Astrocyte (in vitro differentiated cells and primary cell): ENCODE measurements around the gene ST8SIA5. TPM values are rescaled to one million over a fixed set of nuclear protein-coding genes. Genes with fewer than 3 reads are reported as not detected.
A peak's percentile ranks its signal among the peaks of the same experiment; 100 is the strongest.

Source experiments
- DNase-seq: peaks from one replicate; pipeline ENCODE4 v3.0.0-alpha.2; 2010; ENCODE audit warnings: low read depth
- FAIRE-seq: peaks from 2 replicates; lab custom pipeline; 2011; peaks lifted over from hg19 to GRCh38; lab: Jason Lieb, UNC
- H2AFZ ChIP-seq: 2 replicates; pipeline ENCODE4 v1.6.0; 2012; ENCODE audit warnings: low read depth, low read length, inconsistent platforms
- H3K27ac ChIP-seq: 2 replicates; pipeline ENCODE4 v1.5.1; 2011; ENCODE audit warnings: low read depth, low read length, inconsistent platforms
- H3K27me3 ChIP-seq: 2 replicates; pipeline ENCODE4 v1.6.0; 2011; ENCODE audit warnings: low read length, inconsistent platforms; ENCODE audit not compliant: insufficient read depth
- H3K36me3 ChIP-seq: 2 replicates; pipeline ENCODE4 v1.5.1; 2011; ENCODE audit warnings: low read length, inconsistent platforms; ENCODE audit not compliant: insufficient read depth
- H3K4me1 ChIP-seq: 2 replicates; pipeline ENCODE4 v1.5.1; 2011; ENCODE audit warnings: low read length, inconsistent platforms; ENCODE audit not compliant: insufficient read depth
- H3K4me2 ChIP-seq: 2 replicates; pipeline ENCODE4 v1.6.0; 2012; ENCODE audit warnings: low read length, inconsistent platforms
- H3K4me3 ChIP-seq: 2 replicates; pipeline ENCODE4 v1.5.1; 2011; ENCODE audit warnings: low read depth, mild to moderate bottlenecking, low read length, inconsistent platforms; ENCODE audit not compliant: insufficient read depth
- H3K79me2 ChIP-seq: 2 replicates; pipeline ENCODE4 v1.6.0; 2012; ENCODE audit warnings: mild to moderate bottlenecking, low read length, inconsistent platforms; ENCODE audit not compliant: insufficient read depth
- H3K9ac ChIP-seq: 2 replicates; pipeline ENCODE4 v1.6.0; 2012; ENCODE audit warnings: mild to moderate bottlenecking, low read length, inconsistent platforms
- H3K9me3 ChIP-seq: 2 replicates; pipeline ENCODE4 v1.5.1; 2012; ENCODE audit warnings: low read depth, mild to moderate bottlenecking, low read length, inconsistent platforms; ENCODE audit not compliant: insufficient read depth
- H4K20me1 ChIP-seq: 2 replicates; pipeline ENCODE4 v1.6.0; 2012; ENCODE audit warnings: low read length, inconsistent platforms; ENCODE audit not compliant: insufficient read depth
- H3K27ac Mint-ChIP-seq: one replicate; pipeline ENCODE4 v1.8.0; 2021; ENCODE audit warnings: mild to moderate bottlenecking, mixed read lengths; ENCODE audit not compliant: unreplicated experiment
- H3K27me3 Mint-ChIP-seq: one replicate; pipeline ENCODE4 v1.8.0; 2021; ENCODE audit warnings: low read depth, mixed read lengths; ENCODE audit not compliant: unreplicated experiment
- H3K36me3 Mint-ChIP-seq: one replicate; pipeline ENCODE4 v1.8.0; 2021; ENCODE audit warnings: low read depth, mixed read lengths; ENCODE audit not compliant: unreplicated experiment
- H3K4me1 Mint-ChIP-seq: one replicate; pipeline ENCODE4 v1.8.0; 2021; ENCODE audit warnings: low read depth, mixed read lengths; ENCODE audit not compliant: unreplicated experiment
- H3K4me3 Mint-ChIP-seq: one replicate; pipeline ENCODE4 v1.8.0; 2021; ENCODE audit warnings: mild to moderate bottlenecking, moderate library complexity, mixed read lengths; ENCODE audit not compliant: unreplicated experiment
- H3K9me3 Mint-ChIP-seq: one replicate; pipeline ENCODE4 v1.8.0; 2021; ENCODE audit warnings: mild to moderate bottlenecking, mixed read lengths; ENCODE audit not compliant: unreplicated experiment
- CTCF ChIP-seq: IDR thresholded peaks from 2 replicates; pipeline ENCODE4 v1.5.1; 2011; ENCODE audit warnings: low read depth, mild to moderate bottlenecking, inconsistent platforms, low read length, moderate library complexity; ENCODE audit not compliant: insufficient read depth
- EZH2 ChIP-seq: IDR thresholded peaks from 2 replicates; pipeline ENCODE4 v1.6.1; 2012; ENCODE audit warnings: mild to moderate bottlenecking, low read length, inconsistent platforms; ENCODE audit not compliant: insufficient read depth
- total RNA-seq: library from RNA; stranded (reverse); gene quantifications from 2 replicates; pipeline ENCODE4 v1.2.1, GENCODE V29; 2021

ST8SIA5 gene
- total RNA-seq, 1 donor from 2014 or later = 0.36 TPM

GRCh38 chr18:46672062-46672970 lies 84.5 kb downstream of the ST8SIA5 start:
- H3K27ac Mint-ChIP-seq = no peak overlapping the region
- H3K4me1 Mint-ChIP-seq = no peaks in the 10 kb centered on the region
- Histone ChIP-seq H3K36me3 (no peaks in the 10 kb centered on the region), H3K9ac (no peak overlapping the region), H4K20me1 (no peaks in the 10 kb centered on the region), H3K9me3 (no peaks in the 10 kb centered on the region), H3K79me2 (no peaks in the 10 kb centered on the region), H3K4me1 (peaks cover 13% of the 10 kb centered on the region), H3K27me3 (peaks cover 2% of the 10 kb centered on the region), H3K27ac (no peak overlapping the region), H3K4me2 (no peak overlapping the region), H3K4me3 (no peak overlapping the region), H2AFZ (no peak overlapping the region)
- no peak overlapping the region for H3K4me3 Mint-ChIP-seq
- DNase-seq = peak; percentile 56
- FAIRE-seq = no peak
- H3K27me3 Mint-ChIP-seq = peaks cover 58% of the 10 kb centered on the region
- TF ChIP-seq CTCF (no peak), EZH2 (no peak)
- H3K36me3 Mint-ChIP-seq = no peaks in the 10 kb centered on the region
- peaks cover 6% of the 10 kb centered on the region for H3K9me3 Mint-ChIP-seq

- Histone ChIP-seq H3K4me1 (no peaks in the 10 kb centered on the region), H3K9ac (no peak overlapping the region), H3K9me3 (no peaks in the 10 kb centered on the region), H3K79me2 (no peaks in the 10 kb centered on the region), H4K20me1 (no peaks in the 10 kb centered on the region), H3K36me3 (no peaks in the 10 kb centered on the region), H3K27me3 (no peaks in the 10 kb centered on the region), H3K4me2 (no peak overlapping the region), H3K4me3 (no peak overlapping the region), H2AFZ (no peak overlapping the region), H3K27ac (no peak overlapping the region)
- DNase-seq (no peak), FAIRE-seq (no peak)
- TF ChIP-seq EZH2 (no peak), CTCF (no peak)
- Mint-ChIP-seq H3K27me3 (peaks cover 48% of the 10 kb centered on the region), H3K4me3 (no peak overlapping the region), H3K9me3 (peaks cover 3% of the 10 kb centered on the region), H3K4me1 (no peaks in the 10 kb centered on the region), H3K27ac (no peak overlapping the region), H3K36me3 (no peaks in the 10 kb centered on the region)
These were observed 88.2 kb downstream of the ST8SIA5 start for GRCh38 chr18:46668694-46669093.

DNA sequence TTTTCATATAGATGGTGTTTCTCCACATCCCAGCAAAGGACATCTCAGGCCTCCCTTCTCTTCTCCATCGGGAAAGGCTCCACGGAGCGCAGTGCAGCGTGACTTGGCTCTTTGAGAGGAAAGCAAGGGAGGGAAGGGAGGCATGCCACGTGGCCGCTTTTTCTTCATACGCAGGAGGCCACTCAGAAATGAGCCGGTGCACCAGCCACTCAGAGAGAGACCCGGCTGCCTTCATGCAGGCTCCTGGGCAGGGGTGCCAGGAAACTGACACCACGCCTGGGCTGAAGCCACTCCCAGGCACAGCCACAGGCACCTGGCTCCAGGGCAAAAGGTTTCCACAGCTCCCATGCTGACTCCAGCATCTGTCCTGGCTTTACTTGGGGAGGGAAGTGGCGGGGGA lies 88.7 kb downstream of the ST8SIA5 start:
- no peaks in the 10 kb centered on the region for H3K36me3 ChIP-seq
- TF ChIP-seq CTCF = no peak
- H4K20me1 ChIP-seq = no peaks in the 10 kb centered on the region
- H3K9ac ChIP-seq = no peak overlapping the region
- H3K27me3 ChIP-seq = no peaks in the 10 kb centered on the region
- Mint-ChIP-seq H3K27ac (no peak overlapping the region), H3K4me1 (no peaks in the 10 kb centered on the region), H3K9me3 (peaks cover 7% of the 10 kb centered on the region), H3K4me3 (no peak overlapping the region), H3K36me3 (no peaks in the 10 kb centered on the region), H3K27me3 (peaks cover 47% of the 10 kb centered on the region)
- no peak overlapping the region for H2AFZ ChIP-seq
- H3K79me2 ChIP-seq = no peaks in the 10 kb centered on the region
- H3K9me3 ChIP-seq = no peaks in the 10 kb centered on the region
- no peaks in the 10 kb centered on the region for H3K4me1 ChIP-seq
- H3K27ac ChIP-seq = no peak overlapping the region
- H3K4me3 ChIP-seq = no peak overlapping the region
- DNase-seq (no peak), FAIRE-seq (no peak)
- no peak overlapping the region for H3K4me2 ChIP-seq
